Eye (tissue), 1 donor: ENCODE measurements around the gene MTMR2.

Experiments
- DNase-seq: peaks from one replicate; pipeline ENCODE4 v3.0.0-alpha.2; 2015

MTMR2 gene

GRCh38 chr11:95917193-95918036 lies 6.5 kb downstream of the MTMR2 start:
- peak; percentile 5 for DNase-seq

- DNase-seq: no peak
Observed at GRCh38 chr11:95916049-95916448, 7.9 kb downstream of the MTMR2 start.

- DNase-seq: no peak
Observed at GRCh38 chr11:95915051-95915450, 8.9 kb downstream of the MTMR2 start.

- no peak for DNase-seq
Observed at GRCh38 chr11:95913830-95914615, 9.9 kb downstream of the MTMR2 start.

- no peak for DNase-seq
Observed at GRCh38 chr11:95912902-95913560, 10.9 kb downstream of the MTMR2 start.

GRCh38 chr11:95911369-95911759 lies 12.5 kb downstream of the MTMR2 start:
- no peak for DNase-seq

- DNase-seq: no peak
Observed at GRCh38 chr11:95910638-95911368, 13.1 kb downstream of the MTMR2 start.

GRCh38 chr11:95908826-95909225 lies 15.1 kb downstream of the MTMR2 start:
- no peak for DNase-seq

- no peak for DNase-seq
Observed at GRCh38 chr11:95907476-95907875, 16.4 kb downstream of the MTMR2 start.

- no peak for DNase-seq
Observed at GRCh38 chr11:95904009-95904650, 19.8 kb downstream of the MTMR2 start.

GRCh38 chr11:95898782-95899181 lies 25.1 kb downstream of the MTMR2 start:
- DNase-seq: no peak

- no peak for DNase-seq
Observed at GRCh38 chr11:95897731-95898130, 26.2 kb downstream of the MTMR2 start.

GRCh38 chr11:95895815-95896214 lies 28.1 kb downstream of the MTMR2 start:
- DNase-seq: no peak

GRCh38 chr11:95892892-95893570 lies 30.9 kb downstream of the MTMR2 start:
- no peak for DNase-seq

- DNase-seq: no peak
Observed at GRCh38 chr11:95892492-95892891, 31.4 kb downstream of the MTMR2 start.

GRCh38 chr11:95891423-95892170 lies 32.3 kb downstream of the MTMR2 start:
- peak; percentile 6 for DNase-seq

- no peak for DNase-seq
Observed at GRCh38 chr11:95888852-95889251, 35.1 kb downstream of the MTMR2 start.

- DNase-seq: no peak
Observed at GRCh38 chr11:95888439-95888838, 35.5 kb downstream of the MTMR2 start.

GRCh38 chr11:95886462-95886861 lies 37.4 kb downstream of the MTMR2 start:
- DNase-seq: no peak

- no peak for DNase-seq
Observed at GRCh38 chr11:95884802-95885201, 39.1 kb downstream of the MTMR2 start.

GRCh38 chr11:95884376-95884775 lies 39.5 kb downstream of the MTMR2 start:
- no peak for DNase-seq
